HFF-Myc (cell line): ENCODE measurements around the gene TSPAN13.

ENCODE experiments used
- DNase-seq: peaks from one replicate; pipeline ENCODE4 v3.0.0-alpha.2; 2011; ENCODE audit warnings: low read depth; ENCODE audit errors: extremely low read depth
- H3K4me3 ChIP-seq: replicated peaks from 2 replicates; pipeline ENCODE4 v1.5.1; 2011; ENCODE audit warnings: low read depth, mild to moderate bottlenecking, control low read depth, low read length
- CTCF ChIP-seq: IDR thresholded peaks from 2 replicates; pipeline ENCODE4 v1.5.1; 2012; ENCODE audit warnings: mild to moderate bottlenecking, low read depth, low read length, control low read depth; ENCODE audit errors: missing control alignments

TSPAN13 gene

GRCh38 chr7:16738011-16738688 lies 15.4 kb upstream of the TSPAN13 start:
- no peak for TF ChIP-seq CTCF
- no peak for DNase-seq
- no peak overlapping the region for H3K4me3 ChIP-seq

GRCh38 chr7:16739863-16740622 lies 13.5 kb upstream of the TSPAN13 start:
- DNase-seq = peak; percentile 91
- H3K4me3 ChIP-seq = no peak overlapping the region
- TF ChIP-seq CTCF = no peak

GRCh38 chr7:16740623-16740953 lies 13.0 kb upstream of the TSPAN13 start:
- no peak overlapping the region for H3K4me3 ChIP-seq
- no peak for TF ChIP-seq CTCF
- DNase-seq = no peak

GRCh38 chr7:16740996-16741395 lies 12.6 kb upstream of the TSPAN13 start:
- DNase-seq = no peak
- H3K4me3 ChIP-seq = no peak overlapping the region
- TF ChIP-seq CTCF = no peak

- no peak for TF ChIP-seq CTCF
- no peak overlapping the region for H3K4me3 ChIP-seq
- no peak for DNase-seq
Measured at GRCh38 chr7:16741676-16742075, 11.9 kb upstream of the TSPAN13 start.

- TF ChIP-seq CTCF = no peak
- DNase-seq = no peak
Measured at GRCh38 chr7:16742547-16742946, 11.0 kb upstream of the TSPAN13 start.

More at GRCh38 chr7:16742547-16742946, 11.0 kb upstream of the TSPAN13 start:
- no peak overlapping the region for H3K4me3 ChIP-seq
